GM19467 (cell line): Measurements from ENCODE around the gene FZD1.

Experiments
- ATAC-seq: cut with Tn5 transposase; IDR thresholded peaks from one replicate; pipeline ENCODE4 v1.9.1; 2021; ENCODE audit warnings: mild to moderate bottlenecking, moderate library complexity; ENCODE audit not compliant: unreplicated experiment

The FZD1 gene

GRCh38 chr7:91264924-91265681 lies 870 bp downstream of the FZD1 start:
- ATAC-seq: peak; percentile 43

- ATAC-seq: no peak
Observed at GRCh38 chr7:91265693-91266066, 1.4 kb downstream of the FZD1 start.

GRCh38 chr7:91266067-91266688 lies 1.9 kb downstream of the FZD1 start:
- no peak for ATAC-seq

- ATAC-seq: no peak
Observed at GRCh38 chr7:91266689-91267090, 2.5 kb downstream of the FZD1 start.

- ATAC-seq: no peak
Observed at GRCh38 chr7:91267171-91267955, 3.1 kb downstream of the FZD1 start.

GRCh38 chr7:91270372-91270771 lies 6.1 kb downstream of the FZD1 start:
- no peak for ATAC-seq

- ATAC-seq: peak; percentile 89
Observed at GRCh38 chr7:91276909-91277308, 12.7 kb downstream of the FZD1 start.

GRCh38 chr7:91280185-91280584 lies 16.0 kb downstream of the FZD1 start:
- ATAC-seq: no peak

GRCh38 chr7:91280604-91281003 lies 16.4 kb downstream of the FZD1 start:
- no peak for ATAC-seq

- no peak for ATAC-seq
Observed at GRCh38 chr7:91285696-91286355, 21.6 kb downstream of the FZD1 start.

GRCh38 chr7:91286432-91286831 lies 22.2 kb downstream of the FZD1 start:
- no peak for ATAC-seq

GRCh38 chr7:91287371-91288084 lies 23.3 kb downstream of the FZD1 start:
- ATAC-seq: no peak

GRCh38 chr7:91288208-91288824 lies 24.1 kb downstream of the FZD1 start:
- no peak for ATAC-seq

GRCh38 chr7:91289633-91290254 lies 25.5 kb downstream of the FZD1 start:
- ATAC-seq: no peak

GRCh38 chr7:91291302-91291701 lies 27.1 kb downstream of the FZD1 start:
- ATAC-seq: no peak

- ATAC-seq: no peak
Observed at GRCh38 chr7:91291902-91292301, 27.7 kb downstream of the FZD1 start.

- no peak for ATAC-seq
Observed at GRCh38 chr7:91292506-91292905, 28.3 kb downstream of the FZD1 start.

GRCh38 chr7:91293136-91293535 lies 28.9 kb downstream of the FZD1 start:
- no peak for ATAC-seq

GRCh38 chr7:91293840-91294239 lies 29.6 kb downstream of the FZD1 start:
- no peak for ATAC-seq
